ENCODE results near the gene LAGE3. TPM values are rescaled to one million over a fixed set of nuclear protein-coding genes. Genes with fewer than 3 reads are reported as not detected.

Gene LAGE3
- total and polyA plus RNA-seq, 10 of the 15 experiments (the other 5 are each of a cell fraction or from before 2014, with no cell fraction given): 5.3 to 63.7 (median 19.7) TPM

- peak within 1 kb of the TSS; percentile 42 for H3K27ac ChIP-seq (ENCODE audit: control insufficient read depth, insufficient read depth)
- RAD21 ChIA-PET (ENCODE audit: unreplicated experiment): interaction anchor here (0.6 to 1.5 kb wide), 4 partner anchors 8 to 40 kb away, joined by 3 to 4 read pairs (median 4); no protein-coding TSS in a partner anchor
- peak within 1 kb of the TSS; percentile 77 for H3K4me2 ChIP-seq (ENCODE audit: control insufficient read depth, insufficient read depth)
- POLR2A ChIA-PET: interaction anchor here (0.6 to 1.5 kb wide), 7 partner anchors 8 to 43 kb away, joined by 3 to 7 read pairs (median 4); partner anchors contain the start of genes FAM50A and LAGE3
- SMC1A ChIA-PET (ENCODE audit: uncharacterized antibody, unreplicated experiment): interaction anchor here (1.1 to 1.6 kb wide), 3 partner anchors 10 to 88 kb away, joined by 3 to 7 read pairs (median 4); partner anchors contain the start of gene RPL10
- DNase-seq (ENCODE audit: low read depth, low spot score): no peak
- H3K36me3 ChIP-seq (ENCODE audit: control insufficient read depth in 2 of 2, insufficient read depth in 2 of 2, low read length in 1 of 2): peaks cover 0 to 2% of the 10 kb centered on the region in 2 experiments; a peak in 2 of 4 replicates
- H3K27me3 ChIP-seq (replicated peaks in 1 of 2; ENCODE audit: control insufficient read depth in 2 of 2, insufficient read depth in 2 of 2, low read length in 1 of 2): no peaks in the 10 kb centered on the region
- peak within 1 kb of the TSS; percentile 75 for H3K9ac ChIP-seq (ENCODE audit: control insufficient read depth, insufficient read depth, low read length)
- peaks cover 21% of the 10 kb centered on the region for H3K79me2 ChIP-seq (ENCODE audit: control insufficient read depth, insufficient read depth, low read length)
- peak within 1 kb of the TSS; percentile 19 for H2AFZ ChIP-seq (ENCODE audit: control insufficient read depth, low read depth, low read length)
- intact Hi-C loops (cut with micrococcal nuclease; ENCODE audit: unreplicated experiment) (no loop called here), in situ Hi-C loops (cut with MboI) (no loop called here)
- CTCF ChIA-PET: interaction anchor here (0.8 to 2.1 kb wide), 2 partner anchors 41 to 114 kb away, joined by 3 to 6 read pairs; no protein-coding TSS in a partner anchor
- no peaks in the 10 kb centered on the region for H4K20me1 ChIP-seq (ENCODE audit: control insufficient read depth, insufficient read depth)
- peak; percentile 44 for ATAC-seq
- no peak for FAIRE-seq
- H3K4me3 ChIP-seq: peak within 1 kb of the TSS; percentile 64
- no peaks in the 10 kb centered on the region; the same call in 2 of the 3 replicates for H3K9me3 ChIP-seq (replicated peaks; ENCODE audit: control insufficient read depth, insufficient read depth, low read length)
- no TSS peak for BruUV-seq (replicated peaks)
- WGBS (ENCODE audit: insufficient coverage, insufficient replicate concordance, low lambda C conversion rate, missing lambda C conversion rate): 37% methylated on average over 30 of the region's 95 CpGs
- peaks cover 8% of the 10 kb centered on the region; the same call in 1 of the 2 replicates for H3K4me1 ChIP-seq (ENCODE audit: control insufficient read depth, insufficient read depth, low read length)
- no peak for TF ChIP-seq KDM1A (IDR thresholded peaks at IDR 0.05; ENCODE audit: borderline replicate concordance)
- peak; percentile 64; the same call in 1 of the 2 replicates for TF ChIP-seq LARP7 (IDR thresholded peaks at IDR 0.05)
- TF ChIP-seq CREB1 (IDR thresholded peaks at IDR 0.05; ENCODE audit: low read depth): no peak
- no peak for TF ChIP-seq ASH2L (IDR thresholded peaks at IDR 0.05; ENCODE audit: borderline replicate concordance, low read depth)
- peak; percentile 66 for TF ChIP-seq POLR2A (IDR thresholded peaks at IDR 0.05; ENCODE audit: low read depth, low read length)
- TF ChIP-seq EGR1 (IDR thresholded peaks at IDR 0.05; ENCODE audit: borderline replicate concordance in 1 of 2, low read depth in 2 of 2, low read length in 2 of 2): peak in 1 of 2 experiments; percentile 70; a peak in 2 of 3 replicates
- TF ChIP-seq YY1 (IDR thresholded peaks at IDR 0.05; ENCODE audit: low read depth, low read length): 0 out of 2 replicates have a peak, but pooled peaks have one; percentile 9
- no peak for TF ChIP-seq ZNF217 (IDR thresholded peaks at IDR 0.05)
- TF ChIP-seq, protein P1, sequence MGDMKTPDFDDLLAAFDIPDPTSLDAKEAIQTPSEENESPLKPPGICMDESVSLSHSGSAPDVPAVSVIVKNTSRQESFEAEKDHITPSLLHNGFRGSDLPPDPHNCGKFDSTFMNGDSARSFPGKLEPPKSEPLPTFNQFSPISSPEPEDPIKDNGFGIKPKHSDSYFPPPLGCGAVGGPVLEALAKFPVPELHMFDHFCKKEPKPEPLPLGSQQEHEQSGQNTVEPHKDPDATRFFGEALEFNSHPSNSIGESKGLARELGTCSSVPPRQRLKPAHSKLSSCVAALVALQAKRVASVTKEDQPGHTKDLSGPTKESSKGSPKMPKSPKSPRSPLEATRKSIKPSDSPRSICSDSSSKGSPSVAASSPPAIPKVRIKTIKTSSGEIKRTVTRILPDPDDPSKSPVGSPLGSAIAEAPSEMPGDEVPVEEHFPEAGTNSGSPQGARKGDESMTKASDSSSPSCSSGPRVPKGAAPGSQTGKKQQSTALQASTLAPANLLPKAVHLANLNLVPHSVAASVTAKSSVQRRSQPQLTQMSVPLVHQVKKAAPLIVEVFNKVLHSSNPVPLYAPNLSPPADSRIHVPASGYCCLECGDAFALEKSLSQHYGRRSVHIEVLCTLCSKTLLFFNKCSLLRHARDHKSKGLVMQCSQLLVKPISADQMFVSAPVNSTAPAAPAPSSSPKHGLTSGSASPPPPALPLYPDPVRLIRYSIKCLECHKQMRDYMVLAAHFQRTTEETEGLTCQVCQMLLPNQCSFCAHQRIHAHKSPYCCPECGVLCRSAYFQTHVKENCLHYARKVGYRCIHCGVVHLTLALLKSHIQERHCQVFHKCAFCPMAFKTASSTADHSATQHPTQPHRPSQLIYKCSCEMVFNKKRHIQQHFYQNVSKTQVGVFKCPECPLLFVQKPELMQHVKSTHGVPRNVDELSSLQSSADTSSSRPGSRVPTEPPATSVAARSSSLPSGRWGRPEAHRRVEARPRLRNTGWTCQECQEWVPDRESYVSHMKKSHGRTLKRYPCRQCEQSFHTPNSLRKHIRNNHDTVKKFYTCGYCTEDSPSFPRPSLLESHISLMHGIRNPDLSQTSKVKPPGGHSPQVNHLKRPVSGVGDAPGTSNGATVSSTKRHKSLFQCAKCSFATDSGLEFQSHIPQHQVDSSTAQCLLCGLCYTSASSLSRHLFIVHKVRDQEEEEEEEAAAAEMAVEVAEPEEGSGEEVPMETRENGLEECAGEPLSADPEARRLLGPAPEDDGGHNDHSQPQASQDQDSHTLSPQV (IDR thresholded peaks at IDR 0.05): no peak
- no peak for TF ChIP-seq MTA2 (IDR thresholded peaks at IDR 0.05; ENCODE audit: low read depth)
- TF ChIP-seq, protein P2, sequence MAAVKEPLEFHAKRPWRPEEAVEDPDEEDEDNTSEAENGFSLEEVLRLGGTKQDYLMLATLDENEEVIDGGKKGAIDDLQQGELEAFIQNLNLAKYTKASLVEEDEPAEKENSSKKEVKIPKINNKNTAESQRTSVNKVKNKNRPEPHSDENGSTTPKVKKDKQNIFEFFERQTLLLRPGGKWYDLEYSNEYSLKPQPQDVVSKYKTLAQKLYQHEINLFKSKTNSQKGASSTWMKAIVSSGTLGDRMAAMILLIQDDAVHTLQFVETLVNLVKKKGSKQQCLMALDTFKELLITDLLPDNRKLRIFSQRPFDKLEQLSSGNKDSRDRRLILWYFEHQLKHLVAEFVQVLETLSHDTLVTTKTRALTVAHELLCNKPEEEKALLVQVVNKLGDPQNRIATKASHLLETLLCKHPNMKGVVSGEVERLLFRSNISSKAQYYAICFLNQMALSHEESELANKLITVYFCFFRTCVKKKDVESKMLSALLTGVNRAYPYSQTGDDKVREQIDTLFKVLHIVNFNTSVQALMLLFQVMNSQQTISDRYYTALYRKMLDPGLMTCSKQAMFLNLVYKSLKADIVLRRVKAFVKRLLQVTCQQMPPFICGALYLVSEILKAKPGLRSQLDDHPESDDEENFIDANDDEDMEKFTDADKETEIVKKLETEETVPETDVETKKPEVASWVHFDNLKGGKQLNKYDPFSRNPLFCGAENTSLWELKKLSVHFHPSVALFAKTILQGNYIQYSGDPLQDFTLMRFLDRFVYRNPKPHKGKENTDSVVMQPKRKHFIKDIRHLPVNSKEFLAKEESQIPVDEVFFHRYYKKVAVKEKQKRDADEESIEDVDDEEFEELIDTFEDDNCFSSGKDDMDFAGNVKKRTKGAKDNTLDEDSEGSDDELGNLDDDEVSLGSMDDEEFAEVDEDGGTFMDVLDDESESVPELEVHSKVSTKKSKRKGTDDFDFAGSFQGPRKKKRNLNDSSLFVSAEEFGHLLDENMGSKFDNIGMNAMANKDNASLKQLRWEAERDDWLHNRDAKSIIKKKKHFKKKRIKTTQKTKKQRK (IDR thresholded peaks at IDR 0.05; ENCODE audit: low read depth, low read length): no peak
- TF ChIP-seq PAX5 (IDR thresholded peaks at IDR 0.05; ENCODE audit: borderline replicate concordance, low read depth, low read length): 0 out of 2 replicates have a peak, but pooled peaks have one; percentile 16
- no peak for TF ChIP-seq RAD21 (IDR thresholded peaks at IDR 0.05; ENCODE audit: insufficient read depth, low read depth, low read length)
- no peak for TF ChIP-seq CBX5 (IDR thresholded peaks at IDR 0.05; ENCODE audit: low read depth)
- TF ChIP-seq HDAC6 (IDR thresholded peaks at IDR 0.05; ENCODE audit: unreplicated experiment): no peak
- TF ChIP-seq TBL1XR1 (IDR thresholded peaks at IDR 0.05; ENCODE audit: low read depth, low read length): no peak
Observed at GRCh38 chrX:154486396-154487207, 7.5 kb upstream of the LAGE3 start, which contains the start of gene UBL4A. TSS of gene UBL4A (minus strand) at chrX:154486615. CDS start at chrX:154486584, 31 bp downstream.

All from GM12878 (cell line).